HFFc6 (cell line): ENCODE data around the gene CFAP20DC. TPM values are rescaled to one million over a fixed set of nuclear protein-coding genes. Genes with fewer than 3 reads are reported as not detected.

Experiments
- DNase-seq: peaks from one replicate; pipeline ENCODE4 v3.0.0-alpha.2; 2018
- H3K27ac Mint-ChIP-seq: 2 replicates; pipeline ENCODE4 v1.8.0; 2020; ENCODE audit warnings: mild to moderate bottlenecking, mixed read lengths
- H3K27me3 Mint-ChIP-seq: 2 replicates; pipeline ENCODE4 v1.8.0; 2021; ENCODE audit warnings: mild to moderate bottlenecking, moderate library complexity, mixed read lengths; ENCODE audit not compliant: insufficient read depth
- H3K36me3 Mint-ChIP-seq: 2 replicates; pipeline ENCODE4 v1.8.0; 2021; ENCODE audit warnings: low read depth, mixed read lengths
- H3K4me1 Mint-ChIP-seq: 2 replicates; pipeline ENCODE4 v1.8.0; 2020; ENCODE audit warnings: low read depth, mixed read lengths
- H3K4me3 Mint-ChIP-seq: 2 replicates; pipeline ENCODE4 v1.8.0; 2020; ENCODE audit warnings: mild to moderate bottlenecking, moderate library complexity, mixed read lengths
- H3K9me3 Mint-ChIP-seq: 2 replicates; pipeline ENCODE4 v1.8.0; 2020; ENCODE audit warnings: mild to moderate bottlenecking, mixed read lengths
- CTCF ChIP-seq: fragments of 200-600 bp; sonication (generic); IDR thresholded peaks from 2 replicates; pipeline ENCODE4 v1.5.0; 2021; ENCODE audit warnings: antibody characterized with exemption, mild to moderate bottlenecking
- total RNA-seq, 6 experiments: library from RNA; stranded (reverse); fragmentation: NEBNext Ultra II Directional; extraction: Animal tissue kit (Norgen Biotek cat#: 25700); gene quantifications; 2 replicates in 1 of 6; 3 replicates in 5 of 6; pipeline ENCODE4 v1.2.3, GENCODE V29; 2021

Gene CFAP20DC
- total RNA-seq, 6 experiments from 2014 or later = 1.2 to 2.6 (median 2.1) TPM

GRCh38 chr3:58874795-58875194, 175.0 kb downstream of the CFAP20DC start:
- Mint-ChIP-seq H3K27ac (peak overlapping the region; percentile 94), H3K9me3 (no peaks in the 10 kb centered on the region), H3K36me3 (no peaks in the 10 kb centered on the region), H3K4me3 (peak overlapping the region; percentile 68), H3K27me3 (no peaks in the 10 kb centered on the region), H3K4me1 (peaks cover 74% of the 10 kb centered on the region)
- no peak for TF ChIP-seq CTCF
- DNase-seq = peak; percentile 67

GRCh38 chr3:58874248-58874741, 175.5 kb downstream of the CFAP20DC start:
- no peak for TF ChIP-seq CTCF
- peaks cover 69% of the 10 kb centered on the region for H3K4me1 Mint-ChIP-seq
- no peaks in the 10 kb centered on the region for H3K9me3 Mint-ChIP-seq
- peak overlapping the region; percentile 94 for H3K27ac Mint-ChIP-seq
- no peaks in the 10 kb centered on the region for H3K36me3 Mint-ChIP-seq
- DNase-seq = peak; percentile 41
- peak overlapping the region; percentile 68 for H3K4me3 Mint-ChIP-seq
- no peaks in the 10 kb centered on the region for H3K27me3 Mint-ChIP-seq

- TF ChIP-seq CTCF = no peak
- no peaks in the 10 kb centered on the region for H3K36me3 Mint-ChIP-seq
- DNase-seq = no peak
- H3K4me1 Mint-ChIP-seq = peaks cover 38% of the 10 kb centered on the region
- no peak overlapping the region for H3K4me3 Mint-ChIP-seq
- H3K9me3 Mint-ChIP-seq = no peaks in the 10 kb centered on the region
- H3K27me3 Mint-ChIP-seq = no peaks in the 10 kb centered on the region
- no peak overlapping the region for H3K27ac Mint-ChIP-seq
Measured at GRCh38 chr3:58868097-58868779, 181.6 kb downstream of the CFAP20DC start.

- no peak overlapping the region for H3K27ac Mint-ChIP-seq
- TF ChIP-seq CTCF = no peak
- peaks cover 38% of the 10 kb centered on the region for H3K4me1 Mint-ChIP-seq
- no peaks in the 10 kb centered on the region for H3K27me3 Mint-ChIP-seq
- H3K36me3 Mint-ChIP-seq = no peaks in the 10 kb centered on the region
- no peaks in the 10 kb centered on the region for H3K9me3 Mint-ChIP-seq
- no peak overlapping the region for H3K4me3 Mint-ChIP-seq
- no peak for DNase-seq
Measured at GRCh38 chr3:58867621-58868020, 182.2 kb downstream of the CFAP20DC start.

- H3K4me3 Mint-ChIP-seq = no peak overlapping the region
- no peak for DNase-seq
- H3K4me1 Mint-ChIP-seq = peaks cover 28% of the 10 kb centered on the region
- peaks cover 2% of the 10 kb centered on the region; the same call in 1 of the 2 replicates for H3K27me3 Mint-ChIP-seq
- no peak for TF ChIP-seq CTCF
- no peaks in the 10 kb centered on the region for H3K36me3 Mint-ChIP-seq
- no peaks in the 10 kb centered on the region for H3K9me3 Mint-ChIP-seq
- no peak overlapping the region for H3K27ac Mint-ChIP-seq
Measured at GRCh38 chr3:58866079-58866478, 183.7 kb downstream of the CFAP20DC start.
